Activated CD4-positive, alpha-beta T cell treated with anti-CD3 and anti-CD28 coated beads, Interleukin-2, amount 50 U/mL, for 24 hours (primary cell): ENCODE data around the gene COX10.
"Not testable (repeated sequence)": the region's sequence is repeated elsewhere in the genome, so short reads cannot be mapped to it uniquely, and the experiment has no call there.

ENCODE experiments used
- DNase-seq, 2 donors: peaks; one replicate each; pipeline ENCODE4 v3.0.0-alpha.2; 2020; ENCODE audit warnings: low read depth in 1 of 2, low spot score in 1 of 2

The COX10 gene

DNA sequence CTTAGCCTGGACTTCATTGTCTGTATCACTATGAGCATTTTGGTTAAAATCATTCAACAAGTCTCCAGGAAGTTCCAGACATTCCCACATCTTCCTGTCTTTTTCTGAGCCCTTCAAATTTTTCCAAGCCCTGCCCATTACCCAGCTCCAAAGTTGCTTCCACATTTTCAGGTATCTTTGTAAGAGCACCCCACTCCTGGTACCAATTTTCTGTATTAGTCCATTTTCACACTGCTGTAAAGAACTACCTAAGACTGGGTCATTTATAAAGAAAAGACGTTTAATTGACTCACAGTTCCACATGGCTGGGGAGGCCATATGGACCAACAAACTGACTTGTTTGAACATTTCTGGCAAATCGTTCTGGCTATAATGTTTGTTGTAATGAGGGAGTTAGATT, 100.0 kb downstream of the COX10 start:
- DNase-seq: no peak

DNA sequence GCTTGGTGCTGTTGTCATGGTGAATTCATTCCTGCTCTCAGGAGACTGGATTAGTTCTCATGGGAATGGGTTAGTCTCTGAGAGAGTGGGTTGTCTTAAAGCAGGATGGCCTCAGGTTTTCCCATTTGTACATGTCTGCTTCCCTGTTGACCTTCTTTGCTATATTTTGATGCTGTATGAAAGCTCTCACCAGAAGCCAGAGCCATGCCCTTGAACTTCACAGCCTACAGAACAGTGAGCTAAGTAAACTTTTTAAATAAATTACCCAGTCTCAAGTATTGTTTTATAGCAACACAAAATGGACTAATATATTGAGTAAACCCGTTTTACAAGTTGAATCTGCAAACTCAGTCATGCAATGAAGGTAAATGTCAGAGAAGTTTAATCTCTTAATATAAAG, 100.6 kb downstream of the COX10 start:
- DNase-seq: no peak

GRCh38 chr17:14176989-14177388, 107.7 kb downstream of the COX10 start:
- not testable (repeated sequence) for DNase-seq

DNA sequence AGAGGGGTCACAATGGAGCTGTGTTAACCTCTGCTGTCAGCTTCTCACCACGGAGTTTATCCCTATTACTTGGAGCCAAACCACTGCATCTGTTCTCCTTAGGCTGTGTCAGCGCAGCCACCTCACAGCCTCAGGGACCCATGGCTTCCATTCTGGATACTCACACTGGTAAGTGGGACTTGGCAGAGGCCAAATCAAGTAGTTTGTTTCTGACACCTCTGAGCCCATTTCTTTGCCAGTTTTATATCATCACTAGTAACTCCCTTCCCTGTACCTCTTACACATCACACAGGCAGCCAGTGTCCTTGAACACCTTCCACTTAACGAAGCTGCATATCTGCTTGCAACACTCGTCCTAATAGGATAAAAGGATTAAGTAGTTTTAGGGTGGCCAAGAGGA, 108.5 kb downstream of the COX10 start:
- DNase-seq: not testable (repeated sequence)

GRCh38 chr17:14179951-14180350, 110.6 kb downstream of the COX10 start:
- not testable (repeated sequence) for DNase-seq

DNA sequence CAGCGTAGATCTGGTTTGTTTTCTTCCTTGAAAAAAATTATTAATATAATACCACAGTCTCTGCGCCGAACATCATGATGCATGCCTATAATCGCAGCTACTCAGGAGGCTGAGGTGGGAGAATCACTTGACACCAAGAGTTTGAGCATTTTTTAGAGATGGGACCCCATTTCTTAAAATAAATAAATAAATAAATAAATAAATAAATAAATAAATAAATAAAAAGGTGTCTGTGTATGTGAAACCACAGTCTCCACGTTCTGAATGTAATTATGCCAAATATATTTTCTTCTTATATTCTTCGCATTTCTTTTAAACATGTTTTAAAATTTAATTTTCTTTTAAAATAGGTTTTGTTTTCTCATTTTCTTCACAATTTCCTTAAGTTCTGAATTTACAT, 112.8 kb downstream of the COX10 start:
- not testable (repeated sequence) for DNase-seq

GRCh38 chr17:14184536-14184935, 115.2 kb downstream of the COX10 start:
- not testable (repeated sequence) for DNase-seq

DNA sequence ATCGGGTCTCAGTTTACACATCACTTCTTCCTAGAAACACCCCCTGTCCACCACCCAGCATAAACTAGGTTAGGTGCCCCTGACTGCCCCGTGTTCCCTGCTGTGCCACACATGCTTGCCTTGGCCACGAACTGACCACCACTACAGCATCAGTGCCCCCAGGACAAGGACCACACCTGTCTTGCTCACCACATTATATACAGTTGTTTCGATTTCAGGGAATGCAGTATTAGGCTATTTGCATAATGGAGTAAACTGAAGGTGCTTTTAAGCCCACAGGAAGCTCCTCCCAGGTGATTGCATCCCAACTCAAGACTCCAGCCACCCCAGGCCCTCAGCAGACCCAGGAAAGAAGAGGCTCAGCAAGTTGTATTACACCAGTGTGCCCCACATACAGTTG, 117.1 kb downstream of the COX10 start:
- not testable (repeated sequence) for DNase-seq

- DNase-seq: not testable (repeated sequence)
Measured at GRCh38 chr17:14190774-14191173, 121.5 kb downstream of the COX10 start.

DNA sequence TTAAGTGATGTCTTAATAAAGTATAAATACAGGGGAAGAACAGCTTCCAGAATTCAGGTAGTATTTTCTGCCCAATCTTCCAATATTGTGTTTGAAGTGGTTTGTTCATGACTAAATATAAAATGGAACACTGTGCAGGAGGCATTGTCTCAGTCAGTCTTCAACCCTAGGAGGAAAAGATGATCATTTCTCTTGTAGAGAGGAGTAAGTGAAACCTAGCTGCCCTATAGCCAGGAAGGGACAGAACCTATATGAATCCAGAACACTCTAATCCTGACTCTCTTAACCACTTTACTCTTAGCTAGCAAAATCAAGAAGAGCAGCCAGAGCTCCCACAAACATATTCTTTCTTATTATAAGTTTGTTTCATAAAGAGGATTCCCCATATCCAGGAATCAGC, 122.2 kb downstream of the COX10 start:
- DNase-seq: not testable (repeated sequence)

DNA sequence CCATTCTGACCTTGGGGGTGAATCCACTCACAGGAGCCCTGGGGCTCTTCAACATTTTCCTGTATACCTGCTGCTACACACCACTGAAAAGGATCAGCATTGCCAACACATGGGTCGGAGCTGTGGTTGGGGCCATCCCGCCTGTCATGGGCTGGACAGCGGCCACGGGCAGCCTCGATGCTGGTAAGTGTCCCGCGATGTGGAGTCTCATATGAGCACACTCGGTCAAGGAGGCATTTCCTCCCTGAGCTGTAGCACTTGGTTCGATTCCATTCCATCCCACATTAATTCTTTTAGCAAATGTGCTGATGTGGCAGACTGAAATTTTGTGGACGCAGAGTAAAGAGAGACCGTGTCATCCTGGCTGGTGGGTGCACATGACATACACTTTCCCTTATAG, 122.7 kb downstream of the COX10 start:
- not testable (repeated sequence) for DNase-seq

- DNase-seq: not testable (repeated sequence)
Measured at GRCh38 chr17:14192636-14193344, 123.5 kb downstream of the COX10 start.

GRCh38 chr17:14196377-14196997, 127.2 kb downstream of the COX10 start:
- no peak for DNase-seq

DNA sequence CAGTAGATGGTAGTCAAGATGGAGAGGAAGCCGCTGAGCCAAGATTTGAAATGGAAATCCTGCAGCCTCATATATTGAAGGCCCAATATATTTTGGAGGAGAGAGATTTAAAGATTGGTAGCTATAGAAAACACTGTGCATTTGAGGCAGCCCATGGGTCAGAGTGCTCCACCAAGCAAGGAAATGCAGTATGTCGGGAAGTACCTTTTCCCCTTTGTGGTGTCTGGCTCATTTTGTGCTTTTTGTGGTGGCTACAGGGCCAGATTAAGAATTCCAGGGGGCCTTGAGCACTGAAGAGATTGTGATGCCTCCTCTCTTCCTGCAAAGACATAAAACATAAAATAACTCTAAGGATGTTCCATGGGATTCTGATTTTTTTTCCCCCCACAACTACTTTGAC, 127.8 kb downstream of the COX10 start:
- DNase-seq: no peak

- no peak for DNase-seq
Measured at GRCh38 chr17:14197586-14197985, 128.3 kb downstream of the COX10 start.

DNA sequence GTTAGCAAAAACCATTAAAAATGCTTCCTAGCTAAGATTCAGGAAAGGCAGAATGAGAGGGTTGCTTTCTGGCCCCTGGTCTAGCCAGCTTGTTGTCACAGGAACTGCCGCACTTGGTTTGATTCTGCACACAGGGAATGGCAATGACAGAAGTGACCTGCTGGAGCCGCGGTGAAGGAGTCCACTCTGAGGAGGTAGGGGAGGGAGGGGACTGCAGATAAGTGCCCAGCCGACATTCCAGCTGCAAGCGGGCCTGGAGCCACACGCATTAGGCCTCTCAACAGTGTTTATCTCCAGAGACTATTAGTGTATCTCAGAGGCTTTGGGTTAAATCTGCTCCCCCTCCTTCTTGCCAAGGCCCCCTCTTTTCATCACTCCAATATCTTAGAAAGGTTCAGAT, 128.7 kb downstream of the COX10 start:
- DNase-seq: no peak

- DNase-seq: no peak
Measured at GRCh38 chr17:14198575-14198974, 129.3 kb downstream of the COX10 start.

DNA sequence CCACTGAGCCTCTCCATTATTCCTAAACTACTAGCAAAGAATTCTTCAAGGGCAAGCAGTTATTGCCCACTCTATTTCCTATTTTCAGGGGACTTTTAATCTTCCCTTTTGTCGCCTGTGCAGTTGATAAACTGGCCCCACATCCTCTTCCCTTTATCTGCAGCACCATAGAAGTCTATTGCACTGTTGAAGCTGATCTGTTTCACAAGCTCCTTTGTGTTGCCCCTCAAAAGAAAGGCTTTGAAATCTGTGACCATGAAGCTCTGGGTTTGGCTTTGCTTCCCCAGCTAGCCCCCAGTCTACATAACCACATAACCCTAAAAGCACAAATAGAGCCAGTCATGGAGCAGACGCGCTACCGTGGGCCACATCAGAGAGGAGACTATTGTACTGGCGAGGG, 130.3 kb downstream of the COX10 start:
- no peak for DNase-seq

DNA sequence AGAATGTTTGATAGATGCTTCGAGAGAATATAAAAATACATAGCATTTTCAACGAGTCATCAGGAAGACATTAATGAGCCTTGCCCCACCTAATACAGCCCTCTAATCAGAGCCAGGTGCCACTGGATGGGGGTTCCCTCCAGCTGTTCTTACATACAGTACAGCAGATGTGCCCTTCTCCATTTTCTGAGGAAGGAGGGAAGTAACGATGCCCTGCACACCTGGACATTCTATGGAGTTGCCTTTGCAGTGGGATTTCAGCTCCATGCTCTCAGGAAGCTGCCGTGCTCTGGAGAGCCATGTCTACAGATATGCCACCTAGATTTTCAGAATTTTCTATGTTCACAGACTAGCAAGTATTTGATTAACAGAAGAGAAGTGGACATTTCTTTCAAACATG, 131.1 kb downstream of the COX10 start:
- no peak for DNase-seq

DNA sequence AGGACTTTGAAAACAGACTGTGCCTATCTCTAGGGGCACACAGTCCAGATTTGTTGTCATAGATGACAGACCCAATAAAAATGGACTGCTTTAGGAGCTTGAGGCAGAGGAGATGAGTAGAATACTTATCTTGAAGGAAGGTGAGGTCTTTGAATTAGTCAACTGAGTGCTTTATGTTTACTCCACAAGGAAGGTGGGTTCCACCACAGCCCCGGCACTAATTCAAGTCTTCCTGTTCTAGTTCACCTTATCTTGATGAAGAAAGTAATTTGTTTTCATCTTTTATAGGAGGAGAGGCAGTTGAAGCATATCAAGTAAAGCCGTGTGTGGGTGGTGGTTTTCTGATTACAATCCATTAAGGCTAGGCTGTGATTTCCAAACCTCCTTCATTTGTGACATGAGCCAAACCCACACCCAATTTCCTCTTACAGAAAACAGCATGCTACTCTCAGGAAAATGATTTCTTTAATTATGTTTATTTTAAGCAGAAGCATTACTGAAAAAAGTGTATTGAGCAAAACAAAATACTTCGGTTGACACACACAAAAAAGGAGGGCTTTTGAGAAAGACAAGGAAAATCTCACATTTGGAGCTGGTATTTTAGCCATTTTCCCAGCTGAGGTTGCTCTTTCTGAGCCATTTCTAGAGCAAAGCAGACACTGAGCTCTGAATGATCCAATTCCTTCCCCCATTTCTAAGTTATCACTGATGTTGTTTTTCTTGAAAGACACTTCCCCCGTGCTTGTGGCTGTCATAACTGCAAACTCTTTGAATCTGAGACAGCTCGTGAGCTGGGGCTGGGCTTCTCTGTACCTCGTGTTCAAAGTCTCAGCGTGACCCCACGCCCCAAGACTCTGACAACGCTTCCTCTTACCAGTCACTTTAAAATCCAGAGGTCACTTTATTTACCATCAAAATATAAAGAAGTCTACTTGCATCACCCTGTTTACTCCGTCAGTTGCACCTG, 132.0 kb downstream of the COX10 start:
- DNase-seq: no peak

- no peak for DNase-seq
Measured at GRCh38 chr17:14201988-14202380, 132.7 kb downstream of the COX10 start.
